ENCODE data around the gene ATG9A.
"Not testable (repeated sequence)": the region's sequence is repeated elsewhere in the genome, so short reads cannot be mapped to it uniquely, and the experiment has no call there.

Gene ATG9A

DNA sequence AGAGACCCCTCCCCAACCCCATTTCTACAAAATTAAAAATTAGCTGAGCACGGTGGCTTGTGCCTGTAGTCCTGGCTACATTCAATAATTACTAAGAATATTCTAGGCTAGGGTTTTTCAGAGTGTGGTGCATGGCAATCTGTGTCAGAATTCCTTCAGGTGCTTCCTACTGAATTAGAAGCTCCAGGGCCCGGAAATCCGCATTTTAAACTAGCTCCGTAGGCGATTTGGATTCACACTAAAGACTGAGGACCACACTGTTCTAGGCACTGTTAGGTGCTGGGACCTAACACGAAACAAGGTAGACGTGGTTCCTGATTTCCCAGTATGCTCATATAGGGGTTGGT lies 23.5 kb downstream of the ATG9A start:
- no peak for DNase-seq (ENCODE audit: low read depth)
- TF ChIP-seq, protein P1, sequence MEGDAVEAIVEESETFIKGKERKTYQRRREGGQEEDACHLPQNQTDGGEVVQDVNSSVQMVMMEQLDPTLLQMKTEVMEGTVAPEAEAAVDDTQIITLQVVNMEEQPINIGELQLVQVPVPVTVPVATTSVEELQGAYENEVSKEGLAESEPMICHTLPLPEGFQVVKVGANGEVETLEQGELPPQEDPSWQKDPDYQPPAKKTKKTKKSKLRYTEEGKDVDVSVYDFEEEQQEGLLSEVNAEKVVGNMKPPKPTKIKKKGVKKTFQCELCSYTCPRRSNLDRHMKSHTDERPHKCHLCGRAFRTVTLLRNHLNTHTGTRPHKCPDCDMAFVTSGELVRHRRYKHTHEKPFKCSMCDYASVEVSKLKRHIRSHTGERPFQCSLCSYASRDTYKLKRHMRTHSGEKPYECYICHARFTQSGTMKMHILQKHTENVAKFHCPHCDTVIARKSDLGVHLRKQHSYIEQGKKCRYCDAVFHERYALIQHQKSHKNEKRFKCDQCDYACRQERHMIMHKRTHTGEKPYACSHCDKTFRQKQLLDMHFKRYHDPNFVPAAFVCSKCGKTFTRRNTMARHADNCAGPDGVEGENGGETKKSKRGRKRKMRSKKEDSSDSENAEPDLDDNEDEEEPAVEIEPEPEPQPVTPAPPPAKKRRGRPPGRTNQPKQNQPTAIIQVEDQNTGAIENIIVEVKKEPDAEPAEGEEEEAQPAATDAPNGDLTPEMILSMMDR (IDR thresholded peaks at IDR 0.05; ENCODE audit: insufficient read depth, low read depth, low read length, missing control alignments), result no peak
- H3K4me3 ChIP-seq (ENCODE audit: low read length), result peak overlapping the region; percentile 70

DNA sequence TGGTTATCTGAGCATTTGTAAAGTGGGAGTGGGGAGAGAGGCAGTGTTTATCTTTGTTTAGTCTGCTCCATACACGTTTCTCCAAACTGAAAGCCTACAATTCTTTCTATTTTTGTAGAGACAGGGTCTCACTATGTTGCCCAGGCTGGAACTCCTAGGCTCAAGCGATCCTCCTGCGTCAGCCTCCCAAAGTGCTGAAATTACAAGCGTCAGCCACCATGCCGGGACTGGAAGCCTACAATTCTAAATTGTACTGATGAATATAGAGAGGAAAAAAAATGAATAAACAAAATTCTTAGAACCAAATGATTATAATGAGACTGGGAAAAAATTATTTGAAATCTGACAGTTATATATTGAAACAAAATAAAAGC lies 24.3 kb downstream of the ATG9A start:
- H3K4me3 ChIP-seq (ENCODE audit: low read length), result no peak overlapping the region
- no peak for DNase-seq (ENCODE audit: low read depth)
- TF ChIP-seq, protein P1 (IDR thresholded peaks at IDR 0.05; ENCODE audit: insufficient read depth, low read depth, low read length, missing control alignments), result no peak

DNA sequence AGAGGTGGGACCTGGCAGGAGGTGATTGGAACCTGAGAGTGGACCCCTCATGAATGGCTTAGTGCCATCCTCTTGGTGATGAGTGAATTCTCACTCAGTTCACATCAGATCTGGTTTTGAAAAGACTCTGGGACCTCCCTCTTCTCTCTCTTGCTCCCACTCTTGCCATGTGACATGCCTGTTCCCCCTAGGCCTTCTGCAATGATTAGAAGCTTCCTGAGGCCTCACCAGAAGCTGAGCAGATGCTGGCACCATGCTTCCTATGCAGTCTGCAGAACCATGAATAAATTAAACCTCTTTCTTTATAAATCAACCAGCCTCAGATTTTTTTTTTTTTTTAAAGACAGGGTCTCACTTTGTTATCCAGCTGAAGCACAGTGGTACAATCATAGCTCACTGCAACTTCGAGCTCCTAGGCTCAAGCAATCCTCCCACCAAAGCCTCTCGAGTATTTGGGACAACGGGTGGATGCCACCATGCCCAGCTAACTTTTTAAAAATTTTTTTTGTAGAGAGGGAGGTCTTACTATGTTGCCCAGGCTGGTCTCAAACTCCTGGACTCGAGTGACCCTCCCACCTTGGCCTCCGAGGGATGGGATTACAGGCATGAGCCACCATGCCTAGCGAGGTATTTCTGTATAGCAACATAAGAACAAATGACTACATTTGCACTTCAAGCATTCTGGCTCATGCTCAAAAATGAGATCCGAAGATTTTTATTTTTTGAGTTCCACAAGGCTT lies 24.8 kb downstream of the ATG9A start:
- TF ChIP-seq, protein P1 (IDR thresholded peaks at IDR 0.05; ENCODE audit: insufficient read depth, low read depth, low read length, missing control alignments), result no peak
- no peak overlapping the region for H3K4me3 ChIP-seq (ENCODE audit: low read length)
- DNase-seq (ENCODE audit: low read depth), result no peak

DNA sequence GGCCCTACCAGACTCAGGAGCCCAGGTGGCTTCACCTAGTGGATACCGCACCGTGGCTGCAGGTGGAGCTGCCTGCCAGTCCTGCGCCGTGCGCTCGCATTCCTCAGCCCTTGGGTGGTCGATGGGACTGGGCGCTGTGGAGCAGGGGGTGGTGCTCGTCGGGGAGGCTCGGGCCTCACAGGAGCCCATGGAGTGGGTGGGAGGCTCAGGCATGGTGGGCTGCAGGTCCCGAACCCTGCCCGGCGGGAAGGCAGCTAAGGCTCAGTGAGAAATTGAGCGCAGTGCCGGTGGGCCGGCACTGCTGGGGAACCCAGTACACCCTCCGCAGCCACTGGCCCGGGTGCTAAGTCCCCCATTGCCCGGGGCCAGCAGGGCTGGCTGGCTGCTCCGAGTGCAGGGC lies 28.1 kb downstream of the ATG9A start:
- H3K4me3 ChIP-seq (ENCODE audit: low read length); DNase-seq (ENCODE audit: low read depth): not testable (repeated sequence)

DNA sequence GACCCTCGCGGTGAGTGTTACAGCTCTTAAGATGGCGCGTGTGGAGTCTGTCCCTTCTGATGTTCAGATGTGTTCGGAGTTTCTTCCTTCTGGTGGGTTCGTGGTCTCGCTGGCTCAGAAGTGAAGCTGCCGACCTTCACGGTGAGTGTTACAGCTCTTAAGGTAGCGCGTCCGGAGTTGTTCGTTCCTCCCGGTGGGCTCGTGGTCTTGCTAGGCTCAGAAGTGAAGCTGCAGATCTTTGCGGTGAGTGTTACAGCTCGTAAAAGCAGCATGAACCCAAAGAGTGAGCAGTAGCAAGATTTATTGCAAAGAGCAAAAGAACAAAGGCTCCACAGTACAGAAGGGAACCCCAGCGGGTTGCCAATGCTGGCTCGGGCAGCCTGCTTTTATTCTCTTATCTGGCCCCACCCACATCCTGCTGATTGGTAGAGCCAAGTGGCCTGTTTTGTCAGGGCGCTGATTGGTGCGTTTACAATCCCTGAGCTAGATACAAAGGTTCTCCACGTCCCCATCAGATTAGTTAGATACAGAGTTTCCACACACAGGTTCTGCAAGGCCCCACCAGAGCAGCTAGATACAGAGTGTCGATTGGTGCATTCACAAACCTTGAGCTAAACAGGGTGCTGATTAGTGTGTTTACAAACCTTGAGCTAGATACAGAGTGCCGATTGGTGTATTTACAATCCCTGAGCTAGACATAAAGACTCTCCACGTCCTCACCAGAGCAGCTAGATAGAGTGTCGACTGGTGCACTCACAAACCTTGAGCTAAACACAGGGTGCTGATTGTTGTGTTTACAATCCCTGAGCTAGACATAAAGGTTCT lies 28.7 kb downstream of the ATG9A start:
- not testable (repeated sequence) for DNase-seq (ENCODE audit: low read depth); H3K4me3 ChIP-seq (ENCODE audit: low read length)

DNA sequence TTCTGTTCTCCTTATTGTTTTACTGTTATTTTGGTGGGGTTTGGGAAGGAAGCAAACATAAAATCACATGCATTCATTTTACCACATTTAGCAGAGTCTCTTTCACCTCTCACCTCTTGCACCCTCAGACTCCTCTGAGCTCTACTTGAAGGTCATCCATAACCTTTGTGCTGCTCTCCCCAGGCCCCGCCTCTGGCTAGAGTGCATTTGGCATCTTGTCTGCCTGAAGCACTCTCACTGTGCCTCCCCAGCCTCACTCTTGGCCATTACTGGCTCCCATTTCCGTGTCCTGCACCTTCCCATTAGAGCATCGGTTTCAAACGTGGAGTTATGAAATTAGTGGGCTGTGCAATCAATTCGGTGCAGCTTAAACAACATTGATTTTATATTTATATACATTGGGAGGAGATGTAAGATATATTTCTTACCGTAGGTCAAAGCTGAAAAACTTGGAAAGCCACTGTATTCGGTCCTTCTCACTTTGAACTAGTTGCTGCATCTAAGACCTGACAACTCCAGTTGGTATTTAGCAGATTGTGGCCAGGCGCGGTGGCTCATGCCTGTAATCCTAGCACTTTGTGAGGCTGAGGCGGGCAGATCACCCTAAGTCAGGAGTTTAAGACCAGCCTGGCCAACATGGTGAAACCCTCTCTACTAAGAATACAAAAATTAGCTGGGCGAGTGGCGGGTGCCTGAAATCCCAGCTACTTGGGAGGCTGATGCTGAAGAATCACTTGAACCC lies 29.8 kb downstream of the ATG9A start:
- TF ChIP-seq, protein P1 (IDR thresholded peaks at IDR 0.05; ENCODE audit: insufficient read depth, low read depth, low read length, missing control alignments), result no peak
- no peak for DNase-seq (ENCODE audit: low read depth)
- no peak overlapping the region for H3K4me3 ChIP-seq (ENCODE audit: low read length)

DNA sequence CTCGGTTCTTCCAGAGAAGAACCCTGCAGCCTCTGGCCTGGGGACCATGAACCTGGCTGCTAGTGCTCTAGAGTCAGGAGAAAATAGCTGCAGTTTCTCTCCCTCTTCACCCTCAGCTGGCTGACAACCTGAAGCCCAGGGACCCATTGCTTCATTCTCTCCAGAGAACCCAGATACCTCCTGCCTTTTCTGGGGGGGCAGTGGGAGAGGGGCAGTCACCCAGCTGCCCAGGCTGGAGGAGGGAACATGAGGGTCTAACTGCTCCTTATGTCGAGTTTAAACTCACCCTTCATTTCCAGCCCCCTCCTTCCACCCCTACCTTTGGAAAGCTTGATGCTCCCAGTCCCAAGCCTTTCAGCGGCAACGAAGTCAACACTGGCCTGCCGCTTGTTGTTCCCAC lies 30.5 kb downstream of the ATG9A start:
- TF ChIP-seq, protein P1 (IDR thresholded peaks at IDR 0.05; ENCODE audit: insufficient read depth, low read depth, low read length, missing control alignments), result no peak
- H3K4me3 ChIP-seq (ENCODE audit: low read length), result no peak overlapping the region
- no peak for DNase-seq (ENCODE audit: low read depth)
